HG02884 (cell line): ENCODE results near the gene SH3PXD2A.

Experiments used
- ATAC-seq: cut with Tn5 transposase; IDR thresholded peaks from one replicate; pipeline ENCODE4 v1.9.1; 2021; ENCODE audit warnings: mild to moderate bottlenecking, moderate library complexity; ENCODE audit not compliant: unreplicated experiment

Gene SH3PXD2A

DNA sequence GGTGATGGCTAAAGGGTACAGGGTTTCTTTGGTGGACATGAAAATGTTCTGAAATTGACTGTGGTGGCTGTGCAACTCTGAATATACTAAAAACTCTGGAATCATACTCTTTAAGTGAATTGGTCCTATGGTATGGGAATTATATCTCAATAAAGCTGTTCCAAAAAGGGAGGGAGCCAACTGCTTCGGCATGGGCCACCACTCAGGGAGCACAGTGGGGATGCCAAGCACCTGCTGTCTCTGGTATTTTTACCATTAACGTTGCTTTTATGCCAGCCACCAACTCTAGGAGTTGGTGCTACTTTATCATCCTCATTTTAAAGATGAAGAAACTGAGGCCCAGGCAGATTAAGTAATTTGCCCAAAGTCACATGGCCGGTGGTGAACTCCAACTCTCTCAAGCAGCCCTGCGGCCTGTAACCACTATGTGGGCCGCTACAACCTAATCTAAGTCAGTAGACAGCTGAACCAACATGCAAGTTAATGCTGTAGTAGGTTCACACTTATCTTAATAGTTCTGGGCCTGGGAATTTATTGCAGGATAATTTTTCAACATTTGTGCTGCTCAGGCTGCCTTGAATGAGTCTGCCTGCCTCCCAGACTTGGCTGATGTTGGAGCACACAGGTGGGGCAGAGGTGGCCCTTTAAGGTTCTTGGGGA lies 20.8 kb downstream of the SH3PXD2A start:
- no peak for ATAC-seq

DNA sequence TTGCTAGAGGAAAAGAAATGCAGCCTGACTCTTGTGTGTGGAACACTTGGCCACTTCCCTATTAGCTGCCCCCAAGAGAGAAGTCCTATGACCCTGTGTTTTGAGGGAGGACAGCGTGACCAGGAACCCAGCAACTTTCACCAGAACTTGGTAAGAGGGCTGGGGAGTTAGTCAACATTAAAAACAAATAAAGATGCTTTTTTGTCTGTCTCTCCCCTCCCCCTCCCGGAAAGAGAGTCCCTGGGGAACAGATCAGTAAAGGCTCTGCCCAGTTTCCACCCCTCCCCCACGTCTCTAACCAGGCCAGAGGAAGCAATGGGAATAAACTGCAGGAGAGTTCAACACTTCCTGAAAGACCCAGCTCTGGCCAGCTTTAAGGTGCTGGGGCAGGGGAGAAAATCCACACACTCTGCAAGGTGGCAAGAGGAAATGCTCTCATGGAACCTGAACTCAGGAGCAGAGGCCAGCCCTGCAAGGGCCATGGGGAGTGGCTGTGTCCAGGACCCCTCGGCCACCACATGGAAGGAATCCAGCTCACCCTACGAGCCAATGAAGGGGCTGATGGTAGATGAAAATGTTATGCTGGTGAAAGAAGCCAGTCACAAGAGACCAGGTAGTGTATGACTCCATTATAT lies 21.5 kb downstream of the SH3PXD2A start:
- no peak for ATAC-seq

DNA sequence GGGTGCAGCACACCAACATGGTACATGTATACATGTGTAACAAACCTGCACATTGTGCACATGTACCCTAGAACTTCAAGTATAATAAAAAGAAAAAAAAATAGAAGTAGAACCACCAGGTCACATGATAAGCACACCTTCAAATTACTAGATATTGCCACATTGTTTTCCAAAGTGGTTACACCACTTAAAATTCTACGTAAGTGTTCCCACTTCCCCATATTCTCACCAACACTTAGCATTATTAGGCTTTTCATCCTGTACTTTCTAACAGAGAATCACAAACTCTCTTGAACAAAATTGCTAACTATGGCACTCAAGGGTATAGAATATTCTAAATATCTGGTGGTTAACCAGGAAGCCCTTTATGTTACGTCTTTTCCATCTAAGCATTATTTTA lies 22.6 kb downstream of the SH3PXD2A start:
- ATAC-seq: no peak

DNA sequence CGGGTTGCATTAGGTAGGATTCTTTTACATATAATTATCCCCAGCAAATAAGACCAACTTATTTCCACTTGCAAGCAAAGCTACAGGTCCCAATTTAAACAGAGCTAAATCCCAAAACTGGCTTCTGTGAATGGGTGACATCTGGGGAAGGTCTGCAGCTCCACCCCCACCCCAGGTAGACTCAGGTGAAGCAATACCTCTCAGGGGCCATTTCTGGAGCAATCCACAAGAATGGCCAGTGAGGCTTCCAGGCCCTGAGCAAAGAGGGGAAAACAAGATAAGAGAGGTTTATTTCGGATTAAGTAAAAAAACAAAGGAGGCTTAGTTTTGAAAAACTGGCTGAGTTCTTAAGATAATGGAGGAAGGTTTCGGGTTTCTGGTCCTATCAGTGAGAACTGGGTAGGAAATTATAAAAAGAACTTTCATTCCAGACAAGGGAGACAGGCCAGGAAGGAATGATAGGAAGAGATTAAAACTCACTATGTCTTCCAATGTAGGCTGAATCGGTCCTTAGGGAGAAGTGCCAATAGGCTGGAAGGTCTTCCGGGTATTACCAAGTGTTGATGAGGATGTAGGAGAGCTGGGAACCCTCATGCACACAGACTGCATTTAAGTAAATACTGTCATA lies 25.4 kb downstream of the SH3PXD2A start:
- no peak for ATAC-seq

DNA sequence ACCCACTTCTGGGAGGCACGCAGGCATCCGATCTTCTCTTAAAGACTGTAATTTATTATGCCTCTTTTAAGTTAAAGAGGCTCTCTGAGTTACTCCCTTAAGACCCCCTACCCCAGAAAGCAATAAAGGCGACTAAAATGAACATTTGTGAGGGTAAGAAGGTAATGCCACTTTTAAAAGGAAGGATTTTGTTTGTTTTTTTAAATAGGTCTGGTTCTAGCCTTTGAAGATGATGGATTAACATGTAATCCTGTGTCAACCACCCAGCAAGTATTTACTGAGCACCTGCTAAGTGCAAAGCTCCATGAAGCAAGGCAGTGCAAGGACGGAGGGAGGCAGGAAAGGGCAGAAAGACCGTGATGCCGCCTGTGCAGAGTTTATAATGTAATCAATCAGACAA lies 26.1 kb downstream of the SH3PXD2A start:
- no peak for ATAC-seq

DNA sequence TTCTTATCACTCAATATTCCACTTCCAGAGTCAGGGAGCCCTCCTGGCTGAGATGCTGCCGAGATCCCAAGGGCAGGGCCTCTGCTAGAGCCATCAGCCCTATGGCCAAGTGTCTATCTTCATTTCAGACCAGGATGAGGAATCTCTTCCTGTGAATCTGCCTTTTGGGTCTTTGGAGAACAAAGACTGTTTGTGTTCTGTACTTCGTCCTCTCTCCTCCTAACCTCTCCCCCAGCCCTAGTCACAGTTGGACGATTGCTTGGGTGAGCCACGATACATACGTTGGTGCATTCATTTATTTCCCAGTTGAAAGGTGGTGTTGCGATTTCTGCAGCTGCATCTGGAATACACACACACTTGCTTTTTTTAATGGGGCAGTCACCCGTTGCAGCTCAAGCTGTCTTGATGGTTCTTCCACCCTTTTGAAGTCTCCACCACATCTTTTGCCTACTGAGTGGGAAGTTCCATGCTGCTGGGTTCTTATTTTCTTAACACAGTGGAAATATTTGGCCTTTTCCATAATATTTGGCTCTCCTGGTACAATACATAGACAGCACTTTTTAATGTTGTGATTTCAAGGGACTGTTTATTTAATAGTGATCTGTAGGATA lies 26.7 kb downstream of the SH3PXD2A start:
- no peak for ATAC-seq

DNA sequence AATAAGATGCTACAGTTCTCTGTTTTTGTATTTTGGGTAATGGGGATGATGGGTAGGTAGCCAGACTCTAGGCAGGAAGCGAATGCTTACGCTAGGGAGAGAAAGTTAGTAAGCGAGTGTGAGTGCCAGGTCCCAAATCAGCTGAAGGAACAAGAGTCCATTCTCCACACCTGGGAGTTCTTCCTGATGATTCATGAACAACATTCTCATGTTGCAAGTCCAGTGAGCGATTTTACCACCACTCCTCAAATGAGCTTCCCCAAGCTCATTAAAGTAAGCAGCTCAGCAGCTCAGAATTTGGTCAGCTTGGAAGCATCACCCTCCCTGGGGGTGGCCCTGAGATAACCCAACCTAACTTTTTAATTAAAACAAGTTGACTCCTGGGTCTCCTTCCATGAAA lies 27.3 kb downstream of the SH3PXD2A start:
- no peak for ATAC-seq

DNA sequence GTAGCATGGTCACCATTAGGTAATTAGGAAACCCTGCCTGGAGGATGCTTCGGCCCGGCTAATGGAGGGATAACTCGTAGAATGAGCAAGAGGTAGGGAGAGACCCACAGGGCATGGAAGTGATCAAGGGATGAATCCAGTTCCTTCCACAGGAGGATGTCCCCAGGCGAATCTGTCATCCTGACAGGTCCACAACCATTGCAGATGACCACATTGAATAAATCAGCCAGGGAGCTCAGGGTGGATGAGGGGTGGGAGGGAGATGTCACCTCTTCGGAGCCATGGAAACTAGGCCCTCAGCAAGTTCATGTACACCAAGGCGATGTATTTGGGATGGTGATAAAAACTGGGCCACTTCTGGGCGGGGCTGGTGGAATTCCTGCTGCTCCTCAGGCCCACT lies 28.5 kb downstream of the SH3PXD2A start:
- no peak for ATAC-seq

DNA sequence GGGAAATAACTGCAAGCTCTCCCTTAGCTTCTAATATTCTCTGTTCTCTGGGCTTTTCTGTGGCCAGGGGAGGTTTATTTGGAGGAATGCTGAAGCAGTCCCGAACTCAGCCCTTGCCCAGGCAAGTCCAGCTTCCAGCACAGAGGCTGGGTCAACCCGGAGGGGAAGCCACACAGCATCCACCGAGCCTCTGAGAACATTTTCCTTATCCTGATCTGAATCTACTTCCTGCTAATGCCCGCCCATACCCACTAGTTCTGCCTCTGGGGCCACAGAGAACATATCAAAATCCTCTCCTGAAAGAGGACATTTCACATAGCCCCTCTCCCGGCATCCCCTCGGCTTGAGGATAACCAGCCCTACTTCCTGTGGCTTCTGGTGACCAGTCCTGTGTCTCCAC lies 31.1 kb downstream of the SH3PXD2A start:
- ATAC-seq: no peak

DNA sequence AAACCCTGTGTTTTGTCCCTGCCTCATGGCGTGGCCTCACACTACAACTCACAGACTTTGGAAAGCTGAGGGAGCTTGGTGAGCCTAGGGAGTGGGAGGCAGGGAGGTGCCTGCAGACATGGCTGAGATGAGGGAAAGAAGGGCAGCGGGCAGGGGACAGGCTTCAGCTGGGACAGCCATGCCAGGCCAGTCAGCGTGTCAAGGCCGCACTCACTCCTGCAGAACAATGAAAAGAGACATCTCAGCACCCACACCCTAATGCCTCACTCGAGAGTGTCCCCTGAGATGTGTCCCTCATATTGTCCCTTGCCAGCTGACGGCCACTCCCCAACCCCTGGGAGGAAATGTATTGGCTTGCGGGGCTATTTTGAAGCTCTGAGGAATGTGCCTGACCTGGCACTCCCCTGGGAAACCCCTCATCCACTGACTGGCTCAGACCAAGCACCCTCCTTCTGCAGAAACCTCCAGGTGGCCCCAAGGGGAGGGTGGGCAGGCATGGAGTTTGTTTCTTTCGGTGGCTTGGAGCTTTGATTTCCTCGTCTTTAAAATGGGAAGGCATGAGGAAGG lies 31.6 kb downstream of the SH3PXD2A start:
- no peak for ATAC-seq

DNA sequence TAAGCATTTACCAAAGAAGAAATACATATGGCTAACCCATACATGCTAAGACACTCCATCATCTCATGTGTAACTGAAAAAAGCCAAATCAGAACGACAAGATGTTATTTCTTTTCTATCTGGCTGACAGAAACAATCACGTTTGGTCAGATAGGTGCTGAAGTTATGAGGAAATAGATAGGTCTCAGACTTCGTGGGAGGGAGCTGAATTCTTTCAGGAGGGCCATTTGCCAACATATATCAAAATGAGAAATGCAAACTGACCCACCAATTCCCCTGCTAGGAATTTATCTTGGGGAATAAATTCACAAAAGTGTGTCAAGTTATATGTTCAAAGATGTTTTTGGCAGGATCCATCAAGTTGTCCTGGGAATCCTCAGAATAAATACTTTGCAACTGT lies 32.6 kb downstream of the SH3PXD2A start:
- no peak for ATAC-seq

DNA sequence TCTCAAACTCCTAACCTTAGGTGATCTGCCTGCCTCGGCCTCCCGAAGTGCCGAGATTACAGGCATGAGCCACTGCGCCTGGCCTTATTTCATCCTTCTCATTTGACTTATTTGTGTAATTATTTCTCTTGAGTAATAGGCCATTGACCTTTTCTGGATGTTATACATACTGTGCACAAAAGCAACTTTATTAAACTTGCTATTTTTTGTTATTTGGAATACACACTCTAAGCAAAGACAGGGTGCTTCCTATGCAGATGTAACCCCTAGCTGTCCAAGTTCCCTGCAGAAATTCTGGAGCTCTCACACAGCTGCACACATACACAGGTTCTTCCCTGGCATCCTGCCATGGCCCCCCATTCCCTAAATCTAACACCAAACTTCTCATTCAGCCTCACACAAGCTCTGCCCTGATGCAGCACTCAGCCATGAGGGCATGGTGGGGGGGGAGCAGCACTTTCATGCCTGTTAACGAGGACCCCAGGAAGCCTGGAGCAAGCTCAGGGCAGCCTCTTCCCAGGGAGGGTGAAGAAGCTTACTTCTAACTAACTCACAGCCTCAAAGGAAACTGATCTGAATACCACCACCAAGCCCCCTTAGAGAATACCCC lies 33.2 kb downstream of the SH3PXD2A start:
- no peak for ATAC-seq

DNA sequence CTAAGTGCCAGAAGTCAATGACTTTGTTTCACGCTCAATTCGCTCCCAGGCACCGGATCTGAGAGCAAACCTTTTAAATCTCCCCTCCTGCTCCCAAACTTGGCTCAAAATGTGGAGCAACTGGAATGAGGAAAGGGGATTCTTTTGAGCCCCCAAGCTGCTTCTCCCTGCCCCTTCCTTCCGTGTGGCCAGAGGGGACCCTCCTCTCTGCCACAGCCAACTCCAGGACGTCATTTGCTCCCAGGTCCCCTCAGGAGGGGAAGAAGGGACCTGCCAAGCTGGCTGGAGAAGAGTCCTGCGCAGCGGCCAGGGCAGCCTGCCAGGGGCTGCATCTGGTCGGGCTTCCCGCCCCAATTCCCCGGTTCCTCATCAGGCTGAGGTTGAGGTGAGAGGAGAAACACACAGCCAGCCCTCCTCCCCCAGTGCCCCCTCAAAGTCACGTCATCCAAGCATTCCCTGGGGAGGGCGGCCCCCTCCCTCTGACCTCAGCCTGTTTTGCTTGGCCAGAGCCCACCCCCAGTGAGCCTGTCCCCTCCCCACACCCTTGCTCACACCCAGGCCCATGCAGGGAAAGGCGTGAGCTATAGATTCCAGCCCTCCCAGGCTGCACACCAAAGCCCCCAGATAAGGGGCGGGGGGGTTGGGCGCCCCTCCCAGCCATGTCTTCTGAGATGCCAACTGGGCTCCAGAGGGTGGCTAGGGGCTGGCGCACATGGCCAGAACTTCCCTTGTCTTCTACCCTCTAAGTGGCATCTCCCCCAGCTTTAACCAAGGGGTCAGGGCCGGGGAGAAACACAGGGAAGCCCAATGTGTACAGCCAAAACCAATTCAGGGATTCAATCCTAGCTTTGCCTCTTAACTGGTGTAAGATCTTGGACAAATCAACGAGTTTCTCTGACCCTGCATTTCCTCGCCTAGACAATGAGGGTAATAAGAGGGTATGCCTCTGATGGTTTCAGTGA lies 35.0 kb downstream of the SH3PXD2A start:
- no peak for ATAC-seq

DNA sequence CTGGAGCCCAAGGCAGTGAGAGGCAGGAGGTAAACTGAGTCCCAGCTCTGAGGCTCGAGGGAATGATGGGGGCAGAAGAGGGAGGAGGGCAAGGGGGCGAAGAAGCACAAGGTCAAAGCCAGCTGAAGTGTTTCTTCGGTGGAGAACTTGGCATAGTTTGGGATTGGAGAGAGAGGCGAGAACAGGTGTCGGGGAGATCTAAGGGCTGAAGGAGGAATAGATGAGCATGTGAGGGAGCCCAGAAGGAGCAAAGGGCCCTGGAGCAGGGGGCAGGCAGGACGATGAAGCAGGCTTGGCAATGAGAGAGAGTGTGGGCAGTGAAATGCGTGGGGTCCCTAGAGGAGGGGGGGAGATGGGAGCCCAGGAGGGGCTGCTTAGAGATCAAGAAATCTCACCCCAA lies 35.9 kb downstream of the SH3PXD2A start:
- ATAC-seq: no peak

DNA sequence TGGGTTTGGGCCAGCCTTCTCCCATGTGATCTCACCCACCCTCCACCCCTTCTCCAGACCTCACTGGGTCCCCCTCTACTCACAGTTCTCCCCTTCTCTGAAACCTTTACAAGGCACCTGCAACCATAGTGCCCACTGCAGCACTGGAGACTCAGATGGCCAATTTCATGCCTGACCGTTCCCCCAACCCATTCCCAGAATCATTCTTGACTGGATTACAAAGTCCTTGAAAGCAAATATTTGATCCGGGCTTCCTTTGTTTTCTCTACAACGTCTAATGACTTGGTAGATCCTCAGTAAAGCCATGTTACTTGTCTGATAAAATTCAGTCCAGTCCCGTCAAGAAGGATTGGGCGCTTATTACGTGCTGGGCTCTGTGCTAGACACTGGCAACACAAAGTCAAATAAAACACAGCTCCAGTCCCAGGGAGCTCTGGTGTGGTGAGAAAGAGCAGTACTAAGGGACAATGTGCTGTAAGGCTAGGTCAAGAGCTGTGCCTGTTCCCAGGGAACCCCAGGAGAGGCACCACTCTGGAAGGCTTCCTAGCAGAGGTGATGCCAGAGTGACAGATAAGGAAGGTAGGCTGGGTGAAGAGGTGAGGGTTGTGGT lies 36.5 kb downstream of the SH3PXD2A start:
- ATAC-seq: no peak

DNA sequence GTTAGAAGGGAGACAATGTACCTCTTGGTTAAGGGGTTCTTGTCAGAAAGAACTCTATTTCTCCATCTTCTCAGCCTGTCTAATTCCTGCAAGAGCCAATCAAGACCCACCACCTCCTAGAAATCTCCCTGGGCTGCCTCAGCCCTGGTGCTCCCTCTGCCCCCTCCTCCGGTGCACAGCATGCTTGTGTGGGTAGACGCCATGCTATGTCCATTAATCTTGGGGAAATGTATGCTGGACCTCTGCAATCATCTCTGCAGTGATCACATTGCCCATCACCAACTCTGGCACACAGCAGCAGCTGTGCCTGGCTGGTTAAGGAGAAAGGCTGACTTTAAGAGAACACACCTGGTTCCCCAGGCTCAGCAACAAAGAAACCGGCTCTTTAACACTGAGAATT lies 37.3 kb downstream of the SH3PXD2A start:
- ATAC-seq: no peak

DNA sequence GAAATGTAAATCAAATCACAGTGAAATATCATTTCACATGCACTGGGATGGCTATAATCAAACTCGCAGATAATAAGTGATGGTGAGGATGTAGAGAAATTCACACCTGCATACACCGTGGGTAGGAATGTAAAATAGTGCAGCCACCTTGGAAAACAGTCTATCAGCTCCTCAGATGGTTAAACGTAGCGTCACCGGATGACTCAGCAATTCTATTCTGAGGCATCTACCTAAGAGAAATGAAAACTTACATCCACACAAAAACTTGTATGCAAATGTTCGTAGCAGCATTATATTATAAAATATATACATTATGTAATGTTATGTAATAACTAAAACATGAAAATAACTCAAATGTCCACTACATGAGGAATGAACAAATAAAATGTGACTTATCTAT lies 38.9 kb downstream of the SH3PXD2A start:
- ATAC-seq: peak; percentile 48

DNA sequence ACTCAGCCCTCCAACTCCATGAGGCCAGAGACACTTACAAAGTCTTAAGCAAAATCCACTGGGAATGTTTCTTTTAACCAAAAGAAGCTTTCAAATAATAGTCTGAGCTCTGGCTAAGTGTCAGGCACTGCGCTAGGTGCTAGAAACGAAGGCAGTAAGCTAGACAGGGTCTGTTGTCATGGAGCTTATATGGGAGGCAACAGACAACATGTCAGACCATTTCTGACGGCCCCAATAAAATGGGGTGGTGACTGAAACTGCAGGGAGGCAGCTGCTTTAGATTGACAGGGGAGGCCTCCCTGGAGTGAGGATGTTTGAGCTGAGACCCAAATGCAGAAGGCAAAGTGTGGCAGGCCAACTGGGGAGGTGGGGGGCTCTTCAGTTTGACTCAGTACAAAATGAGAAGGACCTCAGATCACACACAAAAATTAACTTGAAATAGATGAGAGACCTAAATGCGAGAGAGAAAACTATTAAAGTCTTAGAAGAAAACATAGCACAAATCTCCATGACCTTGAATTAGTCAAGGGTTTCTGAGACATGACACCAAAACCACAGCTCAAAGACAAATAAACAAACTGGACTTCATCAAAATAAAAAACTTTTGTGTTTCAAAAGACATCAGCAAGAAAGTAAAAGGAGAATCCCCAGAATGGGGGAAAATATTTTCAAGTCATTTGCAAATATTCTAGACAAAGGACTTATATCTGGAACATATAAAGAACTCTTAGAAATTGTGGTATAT lies 40.6 kb downstream of the SH3PXD2A start:
- no peak for ATAC-seq

DNA sequence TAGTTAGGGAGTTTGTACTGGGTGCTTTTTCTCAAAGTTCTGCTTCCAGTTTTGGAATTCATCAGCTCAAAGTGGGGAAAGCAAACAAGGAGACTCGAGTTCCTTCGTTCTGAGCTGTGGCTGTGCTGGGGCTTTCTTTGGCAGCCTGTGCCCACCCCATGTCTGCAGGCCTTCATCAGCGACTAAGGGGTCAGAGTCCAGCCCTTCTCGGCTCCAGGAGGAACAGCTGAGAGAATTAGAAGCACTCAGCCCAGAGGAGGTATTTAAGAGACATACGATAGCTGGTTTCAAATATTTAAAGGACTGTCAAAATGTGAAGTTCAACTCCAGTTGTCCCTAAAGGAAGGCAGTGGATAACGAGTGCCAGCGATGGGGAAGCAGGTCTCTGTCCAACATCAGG lies 41.3 kb downstream of the SH3PXD2A start:
- no peak for ATAC-seq
